Measurements from ENCODE around the gene MGAT5.
A peak's percentile ranks its signal among the peaks of the same experiment; 100 is the strongest.

Gene MGAT5

GRCh38 chr2:134231301-134231964, 22.4 kb upstream of the MGAT5 start:
- no peak for DNase-seq

GRCh38 chr2:134231965-134232340, 21.9 kb upstream of the MGAT5 start:
- no peak for DNase-seq

- no peak for DNase-seq
These were observed 21.4 kb upstream of the MGAT5 start for GRCh38 chr2:134232461-134232860.

GRCh38 chr2:134232868-134233727, 20.8 kb upstream of the MGAT5 start:
- no peak for DNase-seq

GRCh38 chr2:134233728-134234136, 20.1 kb upstream of the MGAT5 start:
- no peak for DNase-seq

- DNase-seq, result no peak
These were observed 19.3 kb upstream of the MGAT5 start for GRCh38 chr2:134234535-134234934.

- no peak for DNase-seq
These were observed 18.2 kb upstream of the MGAT5 start for GRCh38 chr2:134235510-134236144.

- DNase-seq, result no peak
These were observed 15.5 kb upstream of the MGAT5 start for GRCh38 chr2:134238371-134238770.

- DNase-seq, result no peak
These were observed 13.8 kb upstream of the MGAT5 start for GRCh38 chr2:134240061-134240460.

GRCh38 chr2:134241911-134242310, 12.0 kb upstream of the MGAT5 start:
- no peak for DNase-seq

GRCh38 chr2:134243244-134243643, 10.6 kb upstream of the MGAT5 start:
- DNase-seq, result no peak

- DNase-seq, result no peak
These were observed 9.8 kb upstream of the MGAT5 start for GRCh38 chr2:134244086-134244485.

GRCh38 chr2:134244587-134244986, 9.3 kb upstream of the MGAT5 start:
- DNase-seq, result no peak

- peak in 51 of 56 donors; percentile 2 to 90 (median 50) for DNase-seq
These were observed 8.4 kb upstream of the MGAT5 start for GRCh38 chr2:134245340-134245984.

- DNase-seq, result no peak
These were observed 7.6 kb upstream of the MGAT5 start for GRCh38 chr2:134246154-134246874.

- DNase-seq, result no peak
These were observed 6.2 kb upstream of the MGAT5 start for GRCh38 chr2:134247679-134248078.

GRCh38 chr2:134248913-134249312, 5.0 kb upstream of the MGAT5 start:
- no peak for DNase-seq

- no peak for DNase-seq
These were observed 4.1 kb upstream of the MGAT5 start for GRCh38 chr2:134249755-134250154.

- no peak for DNase-seq
These were observed 2.9 kb upstream of the MGAT5 start for GRCh38 chr2:134250840-134251461.

- DNase-seq, result no peak
These were observed 1.7 kb upstream of the MGAT5 start for GRCh38 chr2:134252092-134252750.
